Activated CD4-positive, alpha-beta T cell treated with anti-CD3 and anti-CD28 coated beads for 1 hour (primary cell): Measurements from ENCODE around the gene SHISA7.

Source experiments
- DNase-seq: peaks from one replicate; pipeline ENCODE4 v3.0.0-alpha.2; 2020

The SHISA7 gene

DNA sequence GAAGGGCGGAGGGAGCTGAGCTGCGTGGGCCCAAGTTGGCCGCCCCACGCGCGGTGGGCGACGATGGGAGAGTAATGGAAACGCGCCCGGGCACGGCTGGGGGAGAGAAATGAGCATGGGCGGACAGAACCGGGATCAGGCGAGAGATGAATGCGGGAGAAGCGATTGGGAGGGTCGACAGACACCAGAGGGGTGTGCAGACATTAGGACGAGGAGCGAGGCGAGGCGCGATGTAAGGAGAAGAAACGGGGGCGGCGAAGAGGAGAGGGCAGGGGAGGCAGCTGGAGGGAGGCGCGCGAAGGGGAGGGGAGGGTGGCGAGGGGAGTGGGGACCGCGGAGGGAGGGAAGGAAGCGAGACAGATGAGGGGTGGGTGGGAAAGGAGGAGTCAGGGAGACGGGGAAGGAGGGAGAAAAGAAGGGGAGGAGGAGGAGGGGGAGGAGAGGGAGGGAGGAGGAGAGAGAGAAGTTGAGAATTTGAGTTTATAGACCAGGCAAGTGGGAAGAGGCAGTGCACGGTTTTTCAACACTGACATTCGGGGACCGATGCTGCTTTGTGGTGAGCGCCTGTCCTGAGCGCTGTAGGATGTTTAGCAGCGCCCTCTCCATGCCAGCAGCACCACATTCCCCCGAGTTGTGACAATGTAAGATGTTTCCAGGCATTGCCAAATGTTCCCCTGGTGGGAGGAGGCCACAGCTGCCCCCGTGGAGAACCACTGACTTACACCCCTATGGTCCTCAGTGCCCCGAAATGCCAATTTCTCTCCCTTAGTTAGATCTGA is at the start of gene SHISA7:
SHISA7 (minus strand) TSS at position 256 of the 779 bp plus-strand sequence. CDS start 437 bp downstream, outside the sequence.
- no peak for DNase-seq

DNA sequence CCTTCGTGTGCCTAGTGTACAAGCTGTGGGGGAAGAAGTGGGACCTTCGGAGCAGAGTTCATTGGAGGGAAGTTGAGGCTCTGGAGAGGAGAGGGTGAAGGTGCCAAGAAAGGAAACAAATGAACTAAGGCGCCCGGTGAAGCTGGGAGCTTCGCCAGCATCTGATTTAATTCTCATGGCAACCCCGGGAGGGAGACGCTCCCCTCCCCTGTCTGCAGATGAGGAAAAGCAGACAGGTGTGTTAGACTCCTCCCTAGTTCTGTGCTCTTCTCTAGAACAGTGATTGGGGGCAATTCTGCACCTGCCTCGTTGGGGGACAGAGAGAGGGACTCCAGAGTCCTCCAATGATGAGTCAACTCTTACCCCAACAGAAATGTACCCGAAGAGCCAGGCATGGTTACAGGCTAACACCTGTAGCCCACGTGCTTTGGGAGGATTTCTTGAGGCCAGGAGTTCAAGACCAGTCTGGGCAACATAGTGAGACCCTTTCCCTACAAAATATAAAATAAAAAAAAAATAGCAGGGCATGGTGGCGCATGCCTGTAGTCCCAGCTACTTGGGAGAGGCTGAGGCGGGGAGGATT is 49.4 kb upstream of the SHISA7 start:
- DNase-seq: no peak

DNA sequence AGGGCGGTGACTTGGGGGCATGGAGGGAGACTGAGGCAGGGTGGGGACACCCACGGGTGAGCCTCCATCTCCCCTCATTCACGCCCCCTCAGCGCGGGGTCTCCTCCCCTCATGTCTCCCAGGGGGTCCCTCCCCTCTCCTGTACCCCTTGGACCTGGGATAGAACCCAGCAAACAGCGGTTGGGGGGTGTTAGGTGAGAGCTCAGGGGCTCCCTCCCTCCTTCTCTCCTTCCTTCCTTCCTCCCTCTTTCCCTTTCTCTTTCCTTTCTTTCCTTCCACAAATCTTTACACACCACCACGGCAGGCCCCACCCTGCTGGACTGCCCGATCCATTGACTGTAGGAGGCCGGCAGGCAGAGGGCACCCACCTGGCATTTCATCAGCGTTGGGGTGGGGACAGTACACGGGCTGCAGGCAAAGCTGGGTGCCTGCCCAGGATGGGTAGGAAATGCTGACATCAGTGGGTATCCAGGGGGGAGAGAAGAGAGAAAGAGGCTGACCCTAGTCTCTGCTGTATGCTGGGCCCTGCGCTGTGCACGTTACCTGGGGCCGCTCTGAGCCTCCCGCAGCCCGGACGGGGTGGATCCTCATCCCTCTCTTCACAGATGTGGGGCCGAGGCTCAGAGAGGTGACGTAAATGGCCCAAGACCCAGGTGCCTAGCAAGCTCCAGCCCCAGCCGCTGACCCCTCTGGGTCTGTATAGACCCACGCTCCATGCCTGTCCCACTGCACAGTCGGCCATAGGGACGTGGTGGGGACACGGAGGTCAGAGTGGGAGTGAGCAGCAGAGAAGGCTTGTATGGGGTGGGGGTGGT is 48.7 kb upstream of the SHISA7 start:
- no peak for DNase-seq

DNA sequence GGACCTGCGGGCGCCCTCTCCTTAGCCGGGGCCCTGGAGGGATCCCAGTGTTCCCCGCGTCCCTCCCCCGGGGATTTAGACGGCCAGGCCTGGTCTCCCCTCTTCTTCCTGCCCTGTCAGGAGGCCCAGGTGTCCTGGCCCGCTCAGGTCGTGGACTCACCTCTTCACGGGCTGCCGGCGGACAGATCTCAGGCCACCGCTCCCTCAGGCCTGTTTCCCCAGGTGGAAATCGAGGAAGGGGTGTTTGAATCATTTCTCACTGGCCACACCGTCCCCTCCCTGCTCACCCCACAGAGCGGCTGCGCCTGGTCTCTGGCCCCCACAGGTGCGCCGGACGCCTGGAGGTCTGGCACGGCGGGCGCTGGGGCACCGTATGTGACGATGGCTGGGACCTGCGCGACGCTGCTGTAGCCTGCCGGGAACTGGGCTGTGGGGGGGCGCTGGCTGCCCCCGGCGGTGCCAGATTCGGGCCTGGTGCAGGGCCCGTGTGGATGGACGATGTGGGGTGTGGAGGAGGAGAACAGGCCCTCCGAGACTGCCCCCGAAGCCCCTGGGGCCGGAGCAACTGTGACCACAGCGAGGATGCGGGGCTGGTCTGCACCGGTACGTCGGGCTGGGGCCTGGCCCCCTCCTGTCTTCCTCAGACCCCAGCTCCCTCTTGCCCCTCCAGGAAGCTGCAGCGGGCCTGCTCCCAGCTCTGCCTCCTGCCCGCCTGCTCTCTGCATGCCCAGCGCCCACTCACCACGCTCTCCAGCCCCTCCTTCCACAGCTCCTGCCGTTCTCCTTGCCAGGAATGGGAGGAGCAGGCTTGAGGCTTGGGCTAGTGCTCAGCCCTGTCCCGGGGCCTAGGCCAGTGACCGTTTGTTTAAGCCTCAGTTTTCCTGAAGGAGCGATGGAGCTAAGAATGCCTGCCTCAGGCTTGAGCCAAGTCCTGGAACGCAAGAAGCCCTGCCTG is 47.7 kb upstream of the SHISA7 start:
- no peak for DNase-seq

DNA sequence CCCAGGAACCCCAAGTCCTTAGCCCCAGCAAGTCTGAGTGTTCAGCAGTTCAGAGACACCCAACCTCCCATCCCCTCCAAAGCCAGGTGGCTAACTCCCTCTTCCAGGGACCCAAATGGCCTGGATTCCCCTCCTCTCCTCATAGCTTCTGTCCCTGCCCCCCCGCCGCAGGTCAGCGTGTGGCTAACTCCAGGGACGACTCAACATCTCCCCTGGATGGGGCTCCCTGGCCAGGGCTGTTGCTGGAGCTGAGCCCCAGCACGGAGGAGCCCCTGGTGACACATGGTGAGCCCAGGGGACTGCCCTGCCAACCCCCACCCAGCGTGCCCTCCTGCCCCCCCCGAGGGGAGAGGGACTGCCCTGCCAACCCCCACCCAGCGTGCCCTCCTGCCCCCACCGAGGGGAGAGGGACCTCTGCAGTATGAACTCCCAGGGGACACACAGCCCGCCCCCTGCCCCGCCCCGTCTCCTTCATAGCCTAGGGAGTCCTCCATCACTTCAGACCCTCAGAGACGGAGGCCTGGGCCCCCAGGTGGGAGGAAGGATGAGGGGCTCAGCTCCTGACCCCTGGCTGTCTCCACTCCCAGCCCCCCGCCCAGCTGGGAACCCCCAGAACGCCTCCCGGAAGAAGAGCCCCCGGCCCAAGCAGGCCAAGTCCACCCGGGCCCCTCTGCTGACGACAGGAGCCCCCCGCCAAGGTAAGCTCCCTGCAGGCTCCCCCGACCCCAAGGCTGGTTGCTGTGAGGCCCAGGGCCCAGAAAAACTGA is 46.8 kb upstream of the SHISA7 start:
- DNase-seq: no peak

DNA sequence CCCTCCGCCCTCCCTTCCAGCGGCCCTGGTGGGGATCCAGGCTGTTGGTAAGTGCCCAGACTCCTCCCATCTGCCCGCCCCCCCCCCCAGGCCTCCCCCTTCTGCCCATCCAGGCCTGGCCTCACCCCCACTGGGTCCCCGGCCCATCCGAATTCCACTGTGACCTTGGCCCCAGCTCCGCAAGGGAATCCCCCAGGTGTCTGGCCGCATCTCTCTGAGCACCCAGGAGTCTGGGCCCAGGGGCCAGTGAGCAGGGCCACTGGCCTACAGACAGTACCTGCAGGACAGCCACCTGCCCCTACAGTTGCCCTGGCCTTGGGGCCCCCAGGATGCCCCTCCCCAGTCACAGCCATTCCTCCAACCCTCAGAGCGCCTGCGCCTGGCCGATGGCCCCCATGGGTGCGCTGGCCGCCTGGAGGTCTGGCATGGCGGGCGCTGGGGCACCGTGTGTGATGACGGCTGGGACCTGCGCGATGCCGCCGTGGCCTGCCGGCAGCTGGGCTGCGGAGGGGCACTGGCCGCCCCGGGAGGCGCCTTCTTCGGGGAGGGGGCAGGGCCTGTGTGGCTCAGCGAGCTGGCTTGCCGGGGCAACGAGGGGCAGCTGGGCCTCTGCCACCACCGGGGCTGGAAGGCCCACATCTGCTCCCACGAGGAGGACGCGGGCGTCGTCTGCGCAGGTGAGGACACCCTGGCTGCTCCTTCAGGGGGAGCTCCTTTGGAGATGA is 46.0 kb upstream of the SHISA7 start:
- DNase-seq: no peak

DNA sequence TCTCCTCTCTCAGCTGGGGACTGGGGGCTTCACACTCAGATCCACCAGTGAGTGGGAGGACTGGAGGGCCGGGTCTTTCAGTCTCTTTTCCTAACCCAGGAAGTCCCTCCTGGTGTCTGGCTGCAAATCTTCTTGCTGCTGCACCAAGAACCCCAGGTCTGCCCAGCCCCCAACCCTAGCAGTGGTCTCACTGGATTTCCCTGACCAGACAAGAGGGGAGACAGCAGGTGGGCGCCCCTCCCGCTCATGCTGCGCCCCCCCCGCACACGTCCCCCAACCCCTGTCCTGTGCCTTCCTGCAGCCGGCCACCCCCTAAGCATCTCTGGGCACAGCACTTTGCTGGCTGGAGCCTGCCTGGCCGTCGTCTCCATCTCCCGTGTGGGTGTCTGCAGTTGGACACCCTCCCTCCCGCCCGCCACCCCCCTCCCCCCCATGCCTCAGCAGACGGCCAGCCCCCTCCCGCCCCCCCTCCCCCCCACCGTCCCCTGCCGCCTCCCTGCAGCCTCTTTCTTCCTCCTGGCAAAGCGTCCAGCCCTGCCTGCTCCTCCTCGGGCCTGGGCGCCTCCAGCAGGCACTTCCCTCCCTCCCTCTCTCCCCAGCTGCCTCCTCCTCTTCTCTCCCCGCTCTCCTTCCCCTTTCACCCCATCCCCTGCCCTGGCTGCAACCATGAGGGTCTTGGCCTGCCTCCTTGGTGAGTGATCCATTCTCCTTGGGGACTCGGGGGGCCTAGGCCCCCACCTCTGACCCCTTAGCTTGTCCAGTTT is 45.0 kb upstream of the SHISA7 start, which contains the start of gene SSC5D:
SSC5D (plus strand) TSS at position 513 of the 764 bp plus-strand sequence; CDS start at position 667, 154 bp downstream.
- DNase-seq: no peak

DNA sequence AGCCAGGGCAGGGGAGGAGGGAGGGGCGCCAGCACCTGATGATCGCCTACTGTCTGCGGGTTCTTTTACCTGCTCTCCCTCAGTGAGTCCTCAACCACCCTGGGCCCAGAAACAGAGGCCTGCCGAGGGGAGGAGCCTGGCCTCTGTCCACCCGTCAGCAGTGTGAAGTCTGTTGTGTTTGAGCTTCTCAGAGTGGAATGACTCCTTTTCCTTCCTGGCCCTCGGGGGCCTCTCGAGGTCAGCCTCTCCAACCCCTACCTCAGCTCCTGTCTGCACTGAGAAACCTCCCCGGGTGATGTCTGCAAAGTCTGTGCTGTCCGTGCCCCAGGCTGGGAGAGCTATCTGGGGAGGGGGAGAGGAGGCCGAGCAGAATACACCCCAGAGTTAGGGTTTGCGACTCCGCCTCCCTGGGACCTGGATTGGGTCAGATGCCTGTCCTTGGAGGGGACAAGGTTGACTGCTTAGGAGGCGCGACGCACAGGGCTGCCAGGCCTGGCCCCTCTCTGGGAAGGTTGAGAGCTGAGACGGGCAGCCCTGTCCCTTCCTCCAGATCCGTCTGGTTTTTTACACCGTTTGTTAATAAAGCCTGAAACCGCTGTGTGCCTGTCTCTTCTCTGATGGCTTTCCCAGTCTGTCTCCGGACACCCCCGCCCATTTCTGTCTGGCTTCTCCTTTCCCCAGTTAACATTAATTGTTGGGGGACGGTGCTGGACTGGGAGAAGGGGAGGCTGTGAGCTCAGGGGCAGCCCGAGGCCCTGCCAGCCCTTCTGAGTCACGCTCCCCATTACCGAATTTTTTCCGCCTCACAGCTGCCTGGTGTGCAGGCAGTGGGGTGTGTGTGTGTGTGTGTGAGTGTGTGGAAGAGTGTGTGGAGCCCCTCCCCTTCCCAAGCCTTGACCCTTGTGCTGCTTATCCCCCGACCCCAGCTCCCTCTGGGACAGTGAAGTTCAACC is 44.1 kb upstream of the SHISA7 start:
- DNase-seq: peak; percentile 34

DNA sequence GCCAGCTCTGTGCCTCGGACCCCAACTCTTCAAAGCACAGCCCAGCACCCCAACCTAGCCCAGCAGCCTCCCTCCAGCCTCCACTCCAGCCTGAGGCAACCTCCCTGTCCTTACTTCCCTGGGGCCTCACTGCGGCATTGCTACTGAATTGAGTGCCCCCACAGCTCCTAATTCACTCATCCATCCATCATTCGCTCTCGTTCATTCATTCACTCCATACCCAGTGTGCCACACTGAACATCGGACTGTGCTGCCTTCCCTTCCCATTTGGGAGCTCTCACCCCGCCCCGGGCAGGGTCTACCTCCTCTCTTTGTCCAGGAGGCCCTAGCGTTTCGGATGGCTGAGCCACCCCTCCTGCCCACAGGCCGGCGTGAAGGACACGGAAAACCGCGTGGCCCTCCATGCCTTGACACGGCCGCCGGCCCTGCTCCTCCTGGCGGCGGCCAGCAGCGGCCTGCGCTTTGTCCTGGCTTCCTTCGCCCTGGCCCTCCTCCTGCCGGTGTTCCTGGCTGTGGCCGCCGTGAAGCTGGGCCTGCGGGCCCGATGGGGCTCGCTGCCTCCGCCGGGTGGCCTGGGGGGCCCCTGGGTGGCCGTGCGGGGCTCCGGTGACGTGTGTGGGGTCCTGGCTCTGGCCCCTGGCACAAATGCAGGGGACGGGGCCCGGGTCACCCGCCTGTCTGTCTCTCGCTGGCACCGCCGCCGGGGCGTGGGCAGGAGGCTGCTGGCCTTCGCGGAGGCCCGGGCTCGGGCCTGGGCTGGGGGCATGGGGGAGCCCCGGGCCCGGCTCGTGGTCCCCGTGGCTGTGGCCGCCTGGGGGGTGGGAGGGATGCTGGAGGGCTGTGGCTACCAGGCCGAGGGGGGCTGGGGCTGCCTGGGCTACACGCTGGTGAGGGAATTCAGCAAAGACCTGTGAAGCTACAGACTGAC is 43.2 kb upstream of the SHISA7 start:
- no peak for DNase-seq

DNA sequence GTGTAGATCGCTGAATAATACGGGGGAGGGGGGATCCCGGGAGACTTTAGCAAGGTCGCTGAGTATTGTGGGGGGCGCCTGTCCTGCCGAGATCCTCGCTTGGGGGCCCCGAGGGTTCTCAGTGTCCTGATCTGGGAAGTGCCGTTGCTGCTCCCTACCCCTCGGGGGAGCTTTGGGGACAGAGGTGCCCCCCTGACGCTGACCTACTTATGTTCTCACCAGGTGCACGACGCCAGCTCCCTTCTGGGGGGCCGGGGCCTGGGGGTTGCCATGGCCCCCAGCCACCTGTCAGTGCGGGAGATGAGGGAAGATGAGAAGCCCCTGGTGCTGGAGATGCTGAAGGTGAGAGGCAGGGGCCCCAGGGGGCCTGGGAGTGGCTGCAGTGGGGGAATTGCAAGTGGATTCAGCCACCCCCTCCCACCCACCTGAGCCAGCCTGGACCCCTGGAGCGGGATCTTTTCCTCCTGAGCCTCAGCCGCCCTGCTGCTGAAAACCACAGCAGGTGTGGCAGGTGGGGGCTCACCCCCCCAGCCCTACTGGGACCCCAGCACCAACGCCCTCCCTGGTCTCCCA is 42.4 kb upstream of the SHISA7 start:
- DNase-seq: no peak

DNA sequence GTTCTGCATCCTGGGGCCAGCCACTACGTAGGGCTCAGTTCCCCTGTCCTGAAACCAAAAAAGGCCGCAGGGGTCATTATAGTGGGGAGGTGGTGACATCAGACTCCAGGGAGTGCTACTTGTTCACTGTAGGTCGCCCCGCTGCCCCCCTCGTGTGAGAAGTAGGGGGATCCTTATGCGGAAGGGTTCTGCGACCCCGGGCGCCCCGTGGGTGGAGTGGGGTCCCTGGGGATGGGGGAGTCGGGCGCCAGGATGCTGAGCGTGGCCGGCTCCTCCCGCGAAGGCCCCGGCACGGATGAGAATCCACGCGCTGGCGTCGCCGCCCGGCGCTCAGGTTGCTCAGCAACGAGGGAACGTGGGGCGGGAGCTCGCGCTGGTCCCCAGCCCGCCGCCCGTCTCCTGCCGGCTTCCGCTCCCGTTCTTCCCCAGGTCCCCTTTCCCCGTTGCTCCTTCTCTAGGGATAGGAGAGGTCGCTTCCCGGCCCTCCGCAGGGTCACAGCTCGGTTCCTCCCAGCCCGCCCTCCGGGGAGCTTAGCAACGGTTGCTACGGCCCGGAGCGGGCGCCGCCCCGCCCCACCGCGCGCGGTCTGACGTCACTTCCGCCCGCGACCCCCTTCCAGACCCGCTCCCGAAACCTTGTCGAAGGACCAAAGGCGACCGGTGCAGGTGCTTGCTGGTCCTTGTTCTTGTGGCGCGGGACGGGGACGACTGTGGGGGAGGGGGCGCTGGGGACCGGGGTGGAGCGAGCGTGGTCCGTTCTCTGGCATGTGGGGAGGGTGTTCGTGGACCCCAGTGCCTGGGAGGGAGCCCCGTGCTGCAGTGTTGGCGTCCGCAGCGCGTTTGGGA is 41.7 kb upstream of the SHISA7 start, which contains the start of gene NAT14:
NAT14 (plus strand) TSS at position 596 of the 846 bp plus-strand sequence. CDS start 521 bp downstream, outside the sequence.
- peak; percentile 49 for DNase-seq

DNA sequence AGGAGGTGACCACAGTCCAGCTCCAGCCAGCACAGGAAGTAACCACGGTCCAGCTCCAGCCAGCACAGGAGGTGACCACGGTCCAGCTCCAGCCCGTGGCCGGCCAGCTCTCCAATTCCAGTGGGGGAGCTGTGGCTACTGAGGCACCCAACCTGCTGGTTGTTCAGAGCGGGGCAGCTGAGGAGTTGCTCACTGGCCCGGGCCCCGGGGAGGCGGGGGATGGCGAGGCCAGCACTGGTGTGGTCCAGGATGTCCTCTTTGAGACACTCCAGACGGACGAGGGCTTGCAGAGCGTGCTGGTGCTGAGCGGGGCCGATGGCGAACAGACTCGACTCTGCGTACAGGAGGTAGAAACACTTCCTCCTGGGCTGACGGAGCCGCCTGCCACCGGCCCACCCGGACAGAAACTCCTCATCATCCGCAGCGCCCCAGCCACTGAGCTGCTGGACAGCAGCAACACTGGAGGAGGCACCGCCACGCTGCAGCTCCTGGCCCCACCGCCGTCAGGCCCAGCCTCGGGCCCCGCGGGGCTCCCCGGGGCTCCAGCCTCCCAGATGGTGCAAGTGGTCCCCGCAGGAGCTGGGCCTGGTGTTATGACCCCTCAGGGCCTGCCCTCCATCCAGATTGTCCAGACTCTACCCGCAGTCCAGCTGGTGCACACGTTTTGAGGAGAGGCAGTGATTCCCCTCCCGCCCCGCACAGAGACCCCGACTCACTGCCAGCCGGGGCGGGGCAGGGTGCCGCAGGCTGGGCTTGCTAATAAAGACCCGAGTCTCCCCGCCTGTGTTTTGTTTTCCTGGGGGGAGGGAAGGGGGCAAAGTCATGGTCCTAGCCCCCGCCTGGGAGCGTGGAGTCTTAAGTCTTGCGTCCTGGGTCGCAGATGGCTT is 40.8 kb upstream of the SHISA7 start:
- DNase-seq: no peak

DNA sequence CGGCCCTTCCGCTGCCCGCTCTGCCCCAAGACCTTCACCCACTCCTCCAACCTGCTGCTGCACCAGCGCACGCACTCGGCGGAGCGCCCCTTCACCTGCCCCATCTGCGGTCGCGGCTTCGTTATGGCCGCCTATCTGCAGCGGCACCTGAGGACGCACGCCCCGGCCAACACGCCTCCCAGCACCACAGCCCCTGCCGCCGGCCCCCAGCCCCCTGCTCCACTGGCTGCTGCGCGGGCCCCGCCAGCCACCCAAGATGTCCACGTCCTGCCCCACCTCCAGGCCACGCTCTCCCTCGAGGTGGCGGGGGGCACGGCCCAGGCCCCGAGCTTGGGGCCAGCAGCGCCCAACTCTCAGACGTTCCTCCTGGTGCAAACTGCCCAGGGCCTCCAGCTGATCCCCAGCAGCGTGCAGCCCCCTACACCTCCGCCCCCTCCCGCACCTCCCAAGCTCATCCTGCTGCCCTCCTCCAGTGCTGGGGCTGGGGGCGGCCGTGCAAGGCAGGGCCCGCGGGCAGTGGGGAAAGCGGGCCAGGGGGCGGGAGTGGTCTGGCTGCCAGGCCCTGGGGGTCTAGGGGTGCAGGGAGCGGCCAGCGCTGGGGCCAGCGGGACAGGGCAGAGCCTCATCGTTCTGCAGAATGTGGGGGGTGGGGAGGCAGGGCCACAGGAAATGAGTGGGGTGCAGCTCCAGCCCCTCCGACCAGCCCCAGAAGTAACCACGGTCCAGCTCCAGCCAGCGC is 40.0 kb upstream of the SHISA7 start:
- no peak for DNase-seq
